ENCODE results near the gene ITGA8. TPM values are rescaled to one million over a fixed set of nuclear protein-coding genes. Genes with fewer than 3 reads are reported as not detected.
"Not testable (repeated sequence)": the region's sequence is repeated elsewhere in the genome, so short reads cannot be mapped to it uniquely, and the experiment has no call there.

Gene ITGA8
- polyA plus RNA-seq, 4 donors, result 0.81 to 13.7 (median 2.6) TPM; not detected in 1

DNA sequence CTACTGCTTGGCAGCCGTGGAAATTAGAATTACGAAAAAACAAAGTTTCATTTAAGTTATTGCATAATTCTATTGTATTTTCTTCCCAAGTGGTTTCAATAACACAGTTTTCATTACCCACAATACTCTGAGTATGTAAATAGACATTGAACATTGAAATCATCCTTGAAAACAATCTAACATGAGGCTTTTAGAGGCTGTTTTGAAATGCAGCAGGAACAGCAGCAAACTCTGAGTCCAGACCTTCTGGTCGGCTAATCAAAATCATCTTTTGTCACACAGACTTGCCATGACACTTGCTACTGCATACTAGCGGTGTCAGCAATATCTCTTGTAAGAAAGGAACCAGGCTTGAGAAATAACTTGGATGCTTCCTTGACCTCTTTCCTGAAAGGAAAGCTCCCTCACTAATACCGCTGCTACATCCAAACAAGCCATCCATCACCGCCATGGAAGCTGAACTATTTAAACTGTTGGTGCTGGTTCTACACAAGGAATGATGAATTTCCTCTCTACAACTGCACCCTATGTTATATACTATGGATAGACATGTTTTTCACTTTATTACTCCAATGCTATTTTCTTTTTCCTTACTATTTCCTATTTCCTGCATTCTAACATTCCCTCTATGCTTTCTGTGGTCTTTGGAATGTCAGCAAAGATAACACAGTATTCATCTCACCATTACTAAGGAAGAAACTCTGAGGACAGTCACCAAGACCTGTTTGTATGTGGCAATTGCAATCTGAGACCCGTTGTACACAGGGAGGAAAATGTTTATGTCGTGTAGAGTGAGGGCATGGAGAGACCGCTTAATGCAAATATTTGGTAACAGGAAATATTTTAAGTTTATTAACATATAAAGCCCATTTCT lies 130.8 kb downstream of the ITGA8 start:
- Histone ChIP-seq H3K36me3 (ENCODE audit: control insufficient read depth in 3 of 3, insufficient read depth in 2 of 3, low read depth in 1 of 3, low read length in 3 of 3) (no peaks in the 10 kb centered on the region), H3K4me1 (ENCODE audit: control insufficient read depth in 3 of 3, insufficient read depth in 2 of 3, low read depth in 1 of 3, low read length in 2 of 3) (no peaks in the 10 kb centered on the region), H3K27me3 (ENCODE audit: control insufficient read depth in 3 of 3, insufficient read depth in 3 of 3, low read length in 3 of 3) (no peaks in the 10 kb centered on the region), H3K9me3 (ENCODE audit: control insufficient read depth in 2 of 2, insufficient read depth in 1 of 2, low read depth in 1 of 2, low read length in 1 of 2) (no peaks in the 10 kb centered on the region), H3K4me3 (ENCODE audit: low read depth in 1 of 3, low read length in 3 of 3) (no peak overlapping the region), H3K27ac (ENCODE audit: low read depth in 1 of 3, low read length in 2 of 3) (no peak overlapping the region)
- 56 to 75% (median 66%) methylated on average over 9 of the region's 9 CpGs for WGBS, 3 donors
- FAIRE-seq (no peak), DNase-seq (no peak)

DNA sequence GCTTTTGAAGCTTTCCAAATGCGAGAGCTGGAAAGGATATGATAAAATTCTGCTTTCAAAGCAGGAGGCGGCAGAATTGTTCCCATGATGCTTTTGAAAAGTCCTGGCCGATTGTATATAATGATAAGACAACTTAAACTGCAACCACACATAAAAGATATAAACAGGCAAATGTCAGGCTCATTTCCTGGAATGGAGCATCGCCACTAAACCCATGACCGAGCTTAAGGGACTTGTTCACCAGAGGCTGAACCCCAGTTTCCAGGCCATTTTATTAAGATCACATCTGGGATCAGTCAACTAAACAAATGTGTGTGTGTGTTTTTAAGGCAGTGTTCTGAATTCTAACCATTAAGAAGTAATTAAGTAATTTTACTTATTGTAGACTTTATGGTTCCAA lies 131.6 kb downstream of the ITGA8 start:
- Histone ChIP-seq H3K36me3 (ENCODE audit: control insufficient read depth in 3 of 3, insufficient read depth in 2 of 3, low read depth in 1 of 3, low read length in 3 of 3) (no peaks in the 10 kb centered on the region), H3K4me3 (ENCODE audit: low read depth in 1 of 3, low read length in 3 of 3) (no peak overlapping the region), H3K4me1 (ENCODE audit: control insufficient read depth in 3 of 3, insufficient read depth in 2 of 3, low read depth in 1 of 3, low read length in 2 of 3) (no peaks in the 10 kb centered on the region), H3K9me3 (ENCODE audit: control insufficient read depth in 2 of 2, insufficient read depth in 1 of 2, low read depth in 1 of 2, low read length in 1 of 2) (no peaks in the 10 kb centered on the region), H3K27ac (ENCODE audit: low read depth in 1 of 3, low read length in 2 of 3) (no peak overlapping the region), H3K27me3 (ENCODE audit: control insufficient read depth in 3 of 3, insufficient read depth in 3 of 3, low read length in 3 of 3) (no peaks in the 10 kb centered on the region)
- no peak for FAIRE-seq
- DNase-seq, result no peak
- WGBS, 3 donors, result 65 to 87% (median 75%) methylated on average over 5 of the region's 5 CpGs

DNA sequence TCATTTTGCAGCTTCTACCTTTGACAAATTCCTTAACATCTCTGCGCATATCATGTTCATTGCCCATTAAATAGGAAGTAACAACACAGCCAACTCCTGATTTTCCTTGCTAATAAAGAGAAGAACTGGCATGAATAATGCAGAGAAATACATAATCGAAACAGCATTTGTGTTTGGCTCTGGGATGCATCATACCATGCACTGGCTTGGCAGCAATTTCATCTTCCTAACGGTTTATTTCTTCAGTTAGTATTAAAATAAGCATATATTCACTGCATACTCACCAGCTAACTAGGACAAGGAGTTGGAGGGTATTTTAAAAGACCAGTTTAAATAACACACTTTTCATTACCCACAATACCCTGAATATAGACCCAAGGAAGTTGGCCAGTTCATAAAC lies 132.5 kb downstream of the ITGA8 start:
- FAIRE-seq, result no peak

DNA sequence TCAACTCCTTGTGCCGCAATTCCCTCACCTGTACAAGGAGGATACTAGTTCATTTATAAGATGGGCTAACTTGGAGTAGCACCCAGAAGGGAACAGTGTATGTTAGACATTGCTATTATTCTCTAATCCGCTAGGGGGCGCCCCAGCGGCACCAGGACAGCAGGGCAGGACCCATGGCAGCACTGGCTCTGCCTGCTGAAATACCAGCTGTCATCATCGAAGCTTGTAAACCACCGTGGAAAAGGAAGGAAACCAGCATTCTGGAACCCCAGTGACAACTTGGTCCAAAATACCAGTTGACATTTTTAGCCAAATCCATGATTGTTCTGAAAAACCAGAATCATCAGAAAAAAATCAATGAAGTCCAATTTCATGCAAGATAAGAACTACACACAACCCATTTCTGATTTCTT lies 134.4 kb downstream of the ITGA8 start:
- DNase-seq, result peak; percentile 18 to 29
- H3K9me3 ChIP-seq (ENCODE audit: control insufficient read depth in 2 of 2, insufficient read depth in 1 of 2, low read depth in 1 of 2, low read length in 1 of 2), result no peaks in the 10 kb centered on the region
- H3K36me3 ChIP-seq (ENCODE audit: control insufficient read depth in 3 of 3, insufficient read depth in 2 of 3, low read depth in 1 of 3, low read length in 3 of 3), result no peaks in the 10 kb centered on the region
- 16 to 22% (median 17%) methylated on average over 6 of the region's 6 CpGs for WGBS, 3 donors
- H3K27ac ChIP-seq (ENCODE audit: low read depth in 1 of 3, low read length in 2 of 3), result no peak overlapping the region
- no peak for FAIRE-seq
- no peaks in the 10 kb centered on the region for H3K4me1 ChIP-seq (ENCODE audit: control insufficient read depth in 3 of 3, insufficient read depth in 2 of 3, low read depth in 1 of 3, low read length in 2 of 3)
- H3K4me3 ChIP-seq (ENCODE audit: low read depth in 1 of 3, low read length in 3 of 3), result no peak overlapping the region
- H3K27me3 ChIP-seq (ENCODE audit: control insufficient read depth in 3 of 3, insufficient read depth in 3 of 3, low read length in 3 of 3), result no peaks in the 10 kb centered on the region

More for the DNA sequence above, 132.5 kb downstream of the ITGA8 start:
- no peak overlapping the region for H3K27ac ChIP-seq (ENCODE audit: low read depth in 1 of 3, low read length in 2 of 3)
- no peak for DNase-seq
- no peaks in the 10 kb centered on the region for H3K36me3 ChIP-seq (ENCODE audit: control insufficient read depth in 3 of 3, insufficient read depth in 2 of 3, low read depth in 1 of 3, low read length in 3 of 3)
- H3K9me3 ChIP-seq (ENCODE audit: control insufficient read depth in 2 of 2, insufficient read depth in 1 of 2, low read depth in 1 of 2, low read length in 1 of 2), result no peaks in the 10 kb centered on the region
- no peaks in the 10 kb centered on the region for H3K27me3 ChIP-seq (ENCODE audit: control insufficient read depth in 3 of 3, insufficient read depth in 3 of 3, low read length in 3 of 3)
- WGBS, 3 donors, result 75 to 80% (median 78%) methylated on average over 3 of the region's 3 CpGs
- H3K4me1 ChIP-seq (ENCODE audit: control insufficient read depth in 3 of 3, insufficient read depth in 2 of 3, low read depth in 1 of 3, low read length in 2 of 3), result no peaks in the 10 kb centered on the region
- H3K4me3 ChIP-seq (ENCODE audit: low read depth in 1 of 3, low read length in 3 of 3), result no peak overlapping the region

DNA sequence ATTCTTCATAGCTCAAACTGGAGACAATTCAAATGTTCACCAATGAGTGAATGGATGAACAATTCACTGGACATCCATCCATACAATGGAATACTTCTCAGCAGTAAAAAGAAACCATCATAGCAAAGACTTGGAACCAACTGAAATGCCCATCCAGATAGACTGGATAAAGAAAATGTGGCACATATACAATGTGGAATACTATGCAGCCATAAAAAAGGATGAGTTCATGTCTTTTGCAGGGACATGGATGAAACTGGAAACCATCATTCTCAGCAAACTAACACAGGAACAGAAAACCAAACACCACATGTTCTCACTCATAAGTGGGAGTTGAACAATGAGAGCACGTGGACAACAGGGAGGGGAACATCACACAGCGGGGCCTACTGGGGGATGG lies 136.8 kb downstream of the ITGA8 start:
- WGBS, 3 donors, result 90 to 100% (median 94%) methylated on average over 2 of the region's 2 CpGs
- not testable (repeated sequence) for H3K4me3 ChIP-seq (ENCODE audit: low read depth in 1 of 3, low read length in 3 of 3); H3K27me3 ChIP-seq (ENCODE audit: control insufficient read depth in 3 of 3, insufficient read depth in 3 of 3, low read length in 3 of 3); H3K36me3 ChIP-seq (ENCODE audit: control insufficient read depth in 3 of 3, insufficient read depth in 2 of 3, low read depth in 1 of 3, low read length in 3 of 3); H3K4me1 ChIP-seq (ENCODE audit: control insufficient read depth in 3 of 3, insufficient read depth in 2 of 3, low read depth in 1 of 3, low read length in 2 of 3); DNase-seq; H3K9me3 ChIP-seq (ENCODE audit: control insufficient read depth in 2 of 2, insufficient read depth in 1 of 2, low read depth in 1 of 2, low read length in 1 of 2); H3K27ac ChIP-seq (ENCODE audit: low read depth in 1 of 3, low read length in 2 of 3); FAIRE-seq

DNA sequence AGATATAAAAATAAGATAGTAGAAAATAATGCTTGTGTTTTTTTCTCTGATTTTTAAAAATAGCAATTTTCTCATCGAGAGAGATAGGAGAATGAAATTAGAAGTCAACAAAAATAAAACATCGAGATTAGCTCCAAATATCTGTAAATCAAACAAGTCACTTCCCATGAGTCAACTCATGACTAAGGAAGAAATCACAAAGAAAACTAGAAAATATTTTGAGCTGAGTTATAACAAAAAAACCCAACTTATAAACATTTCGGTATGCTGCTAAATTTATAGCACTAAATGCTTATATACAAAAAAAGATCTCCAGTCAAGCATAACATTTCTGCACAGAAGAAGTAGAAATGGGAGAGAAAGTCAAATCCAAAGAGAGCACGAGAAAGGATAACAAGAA lies 140.1 kb downstream of the ITGA8 start:
- peak; percentile 39 for FAIRE-seq
- Histone ChIP-seq H3K27ac (ENCODE audit: low read depth in 1 of 3, low read length in 2 of 3) (no peak overlapping the region), H3K9me3 (ENCODE audit: control insufficient read depth in 2 of 2, insufficient read depth in 1 of 2, low read depth in 1 of 2, low read length in 1 of 2) (no peaks in the 10 kb centered on the region), H3K36me3 (ENCODE audit: control insufficient read depth in 3 of 3, insufficient read depth in 2 of 3, low read depth in 1 of 3, low read length in 3 of 3) (no peaks in the 10 kb centered on the region), H3K27me3 (ENCODE audit: control insufficient read depth in 3 of 3, insufficient read depth in 3 of 3, low read length in 3 of 3) (no peaks in the 10 kb centered on the region), H3K4me1 (ENCODE audit: control insufficient read depth in 3 of 3, insufficient read depth in 2 of 3, low read depth in 1 of 3, low read length in 2 of 3) (no peaks in the 10 kb centered on the region), H3K4me3 (ENCODE audit: low read depth in 1 of 3, low read length in 3 of 3) (no peak overlapping the region)
- WGBS, 3 donors, result 61 to 76% (median 67%) methylated on average over 4 of the region's 4 CpGs
- DNase-seq, result no peak

DNA sequence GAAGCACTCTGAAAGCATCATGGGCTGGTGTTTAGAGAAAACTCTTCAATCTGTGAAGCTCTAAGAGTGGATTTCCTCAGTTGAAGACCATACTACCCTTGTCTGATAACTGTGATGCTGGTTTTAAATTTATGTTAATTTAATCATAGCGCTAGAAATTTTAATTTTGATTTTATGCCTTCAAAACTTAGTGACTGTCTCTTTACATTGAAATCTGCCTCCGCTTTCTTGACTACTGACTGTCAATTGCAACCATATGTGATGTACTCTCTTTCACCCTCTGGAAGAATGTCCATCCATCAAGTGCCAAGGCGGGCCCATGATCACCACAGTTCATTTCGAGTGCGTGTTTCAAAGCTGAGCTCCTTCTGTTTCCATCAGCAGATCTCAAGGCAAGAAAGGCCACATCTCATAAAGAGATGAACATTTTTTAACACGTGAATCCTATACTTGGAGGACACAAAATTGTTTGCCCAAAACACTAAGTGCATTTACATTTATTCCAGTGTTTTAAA lies 147.1 kb downstream of the ITGA8 start:
- Histone ChIP-seq H3K27me3 (ENCODE audit: control insufficient read depth in 3 of 3, insufficient read depth in 3 of 3, low read length in 3 of 3) (no peaks in the 10 kb centered on the region), H3K27ac (ENCODE audit: low read depth in 1 of 3, low read length in 2 of 3) (no peak overlapping the region), H3K9me3 (ENCODE audit: control insufficient read depth in 2 of 2, insufficient read depth in 1 of 2, low read depth in 1 of 2, low read length in 1 of 2) (no peaks in the 10 kb centered on the region), H3K36me3 (ENCODE audit: control insufficient read depth in 3 of 3, insufficient read depth in 2 of 3, low read depth in 1 of 3, low read length in 3 of 3) (no peaks in the 10 kb centered on the region), H3K4me3 (ENCODE audit: low read depth in 1 of 3, low read length in 3 of 3) (no peak overlapping the region), H3K4me1 (ENCODE audit: control insufficient read depth in 3 of 3, insufficient read depth in 2 of 3, low read depth in 1 of 3, low read length in 2 of 3) (no peaks in the 10 kb centered on the region)
- DNase-seq, result no peak
- no peak for FAIRE-seq
- WGBS, 3 donors, result 88 to 92% (median 91%) methylated on average over 6 of the region's 6 CpGs

DNA sequence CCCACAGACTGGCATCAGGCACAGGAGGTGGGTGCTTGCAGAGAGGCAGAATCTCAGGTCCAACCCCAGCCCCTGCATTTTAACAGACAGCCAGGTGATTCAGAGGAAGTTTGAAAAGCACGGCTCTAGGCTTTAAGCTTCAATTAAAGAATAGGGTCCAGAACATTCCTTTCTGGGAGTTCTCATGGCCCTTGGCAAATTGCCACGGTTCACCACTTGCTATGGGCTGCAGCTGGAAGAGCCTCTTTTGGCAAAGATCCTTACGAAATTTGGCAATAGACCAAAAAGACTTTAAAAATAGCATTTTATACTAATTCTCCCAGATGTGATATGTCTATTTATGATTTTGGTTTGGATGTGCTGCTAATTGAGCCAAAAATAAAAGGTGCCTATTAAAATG lies 148.1 kb downstream of the ITGA8 start:
- H3K36me3 ChIP-seq (ENCODE audit: control insufficient read depth in 3 of 3, insufficient read depth in 2 of 3, low read depth in 1 of 3, low read length in 3 of 3), result no peaks in the 10 kb centered on the region
- no peak overlapping the region for H3K4me3 ChIP-seq (ENCODE audit: low read depth in 1 of 3, low read length in 3 of 3)
- FAIRE-seq (no peak), DNase-seq (peak in 1 of 2 donors; percentile 9)
- H3K27me3 ChIP-seq (ENCODE audit: control insufficient read depth in 3 of 3, insufficient read depth in 3 of 3, low read length in 3 of 3), result no peaks in the 10 kb centered on the region
- H3K4me1 ChIP-seq (ENCODE audit: control insufficient read depth in 3 of 3, insufficient read depth in 2 of 3, low read depth in 1 of 3, low read length in 2 of 3), result no peaks in the 10 kb centered on the region
- no peak overlapping the region for H3K27ac ChIP-seq (ENCODE audit: low read depth in 1 of 3, low read length in 2 of 3)
- no peaks in the 10 kb centered on the region for H3K9me3 ChIP-seq (ENCODE audit: control insufficient read depth in 2 of 2, insufficient read depth in 1 of 2, low read depth in 1 of 2, low read length in 1 of 2)
- WGBS, 3 donors, result 11 to 34% (median 27%) methylated on average over 3 of the region's 3 CpGs

Data from small intestine (tissue), 7 donors.